SK-N-MC (cell line): ENCODE measurements around the gene RASGRP3.

ENCODE experiments used
- DNase-seq: peaks from one replicate; pipeline ENCODE4 v3.0.0-alpha.2; 2011; ENCODE audit warnings: low read depth, low spot score
- H3K27ac ChIP-seq: fragments of 200-600 bp; sonication (generic); 2 replicates; pipeline ENCODE4 v1.5.1; 2016; ENCODE audit warnings: mixed run types
- H3K36me3 ChIP-seq: fragments of 200-600 bp; sonication (generic); 2 replicates; pipeline ENCODE4 v1.6.1; 2017; ENCODE audit warnings: antibody characterized with exemption, low read length, mixed read lengths; ENCODE audit not compliant: insufficient read depth
- H3K4me3 ChIP-seq: fragments of 200-600 bp; sonication (generic); 2 replicates; pipeline ENCODE4 v1.5.1; 2016
- H3K9ac ChIP-seq: fragments of 200-600 bp; sonication (generic); 2 replicates; pipeline ENCODE4 v1.8.0; 2017; ENCODE audit warnings: mixed run types, mixed read lengths; ENCODE audit not compliant: insufficient read length
- H3K9me3 ChIP-seq: fragments of 200-600 bp; sonication (generic); 2 replicates; pipeline ENCODE4 v1.6.1; 2017; ENCODE audit warnings: low read depth, mild to moderate bottlenecking, antibody characterized with exemption, low read length, moderate library complexity, mixed read lengths
- EZH2 ChIP-seq: fragments of 200-600 bp; sonication (generic); IDR thresholded peaks from one replicate; pipeline ENCODE4 v1.6.1; 2017; ENCODE audit warnings: antibody characterized with exemption
- FOXP2 ChIP-seq: optimal IDR thresholded peaks from 2 replicates; pipeline ENCODE3; 2011; ENCODE audit warnings: mild to moderate bottlenecking, moderate library complexity; ENCODE audit not compliant: insufficient read depth; ENCODE audit errors: extremely low read length, control extremely low read depth
- POLR2AphosphoS5 ChIP-seq: IDR thresholded peaks from 2 replicates; pipeline ENCODE4 v1.6.1; 2012; ENCODE audit warnings: mild to moderate bottlenecking, low read depth, low read length, borderline replicate concordance

Gene RASGRP3

DNA sequence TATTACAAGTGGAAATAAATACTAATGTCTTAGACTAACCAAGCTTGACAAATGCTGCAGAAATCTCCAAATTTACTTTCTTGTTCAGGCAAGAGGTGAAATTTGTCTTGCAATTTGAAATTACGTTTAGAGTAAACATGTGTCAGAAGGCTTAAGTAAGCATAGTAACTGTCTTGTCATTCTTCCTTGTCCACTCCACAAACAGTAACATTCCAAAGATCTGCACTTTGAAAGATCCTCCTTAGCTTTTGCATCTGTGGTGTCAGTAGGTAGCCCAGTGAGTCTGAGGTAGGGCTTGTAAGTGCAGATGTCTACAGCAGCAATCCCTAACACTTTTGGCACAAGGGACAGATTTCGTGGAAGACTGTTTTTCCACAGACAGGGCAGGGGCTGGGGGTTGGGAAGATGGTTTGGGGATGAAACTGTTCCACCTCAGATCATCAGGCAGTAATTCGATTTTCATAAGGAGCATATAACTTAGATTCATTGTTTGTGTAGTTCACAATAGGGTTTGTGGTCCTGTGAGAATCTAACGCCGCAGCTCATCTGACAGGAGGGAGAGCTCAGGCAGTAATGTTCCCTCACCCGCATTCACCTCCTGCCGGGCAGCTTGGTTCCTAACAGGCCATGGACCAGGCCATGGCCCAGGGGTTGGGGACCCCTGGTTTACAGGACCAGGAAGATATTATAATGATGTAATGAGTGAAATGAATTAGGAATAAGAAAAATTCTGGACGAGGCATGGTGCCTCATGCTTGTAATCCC lies 18.6 kb downstream of the RASGRP3 start:
- DNase-seq = no peak
- Histone ChIP-seq H3K9ac (no peak overlapping the region), H3K36me3 (no peaks in the 10 kb centered on the region), H3K9me3 (no peaks in the 10 kb centered on the region), H3K27ac (no peak overlapping the region), H3K4me3 (no peak overlapping the region)
- no peak for TF ChIP-seq EZH2
- no peak for TF ChIP-seq POLR2AphosphoS5
- no peak for TF ChIP-seq FOXP2

DNA sequence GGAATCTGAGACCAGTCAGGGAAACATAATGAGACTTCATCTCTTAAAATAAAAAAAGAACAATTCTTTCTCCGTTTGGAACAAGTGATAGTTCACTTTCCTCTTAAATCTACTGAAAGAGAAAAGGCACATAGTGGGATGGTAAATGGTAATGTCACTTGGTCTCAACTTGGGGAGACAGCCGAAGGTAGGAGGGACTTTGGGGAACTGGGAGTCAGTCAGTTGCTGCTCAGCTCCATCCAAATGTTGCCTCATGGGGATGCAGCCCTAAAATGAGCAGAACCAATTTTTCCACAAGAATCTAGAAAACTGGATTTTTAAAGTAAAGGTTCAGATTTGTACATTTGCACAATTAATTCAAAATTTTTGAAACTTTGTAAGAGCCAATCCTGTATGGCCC lies 19.2 kb downstream of the RASGRP3 start:
- TF ChIP-seq POLR2AphosphoS5 (no peak), EZH2 (no peak), FOXP2 (no peak)
- H3K9me3 ChIP-seq = no peaks in the 10 kb centered on the region
- no peak overlapping the region for H3K9ac ChIP-seq
- H3K27ac ChIP-seq = no peak overlapping the region
- no peak overlapping the region for H3K4me3 ChIP-seq
- H3K36me3 ChIP-seq = no peaks in the 10 kb centered on the region
- no peak for DNase-seq

GRCh38 chr2:33496150-33496549 lies 19.7 kb downstream of the RASGRP3 start:
- Histone ChIP-seq H3K36me3 (no peaks in the 10 kb centered on the region), H3K9ac (no peak overlapping the region), H3K27ac (no peak overlapping the region), H3K4me3 (no peak overlapping the region), H3K9me3 (no peaks in the 10 kb centered on the region)
- TF ChIP-seq POLR2AphosphoS5 = no peak
- no peak for TF ChIP-seq EZH2
- no peak for TF ChIP-seq FOXP2
- no peak for DNase-seq

- Histone ChIP-seq H3K36me3 (no peaks in the 10 kb centered on the region), H3K27ac (no peak overlapping the region), H3K9ac (no peak overlapping the region), H3K4me3 (no peak overlapping the region), H3K9me3 (no peaks in the 10 kb centered on the region)
- DNase-seq = no peak
- TF ChIP-seq POLR2AphosphoS5 (no peak), EZH2 (no peak), FOXP2 (no peak)
Measured at GRCh38 chr2:33496726-33497125, 20.3 kb downstream of the RASGRP3 start.

- H3K27ac ChIP-seq = no peak overlapping the region
- H3K9ac ChIP-seq = no peak overlapping the region
- TF ChIP-seq EZH2 (no peak), POLR2AphosphoS5 (no peak), FOXP2 (no peak)
- no peaks in the 10 kb centered on the region for H3K36me3 ChIP-seq
- no peaks in the 10 kb centered on the region for H3K9me3 ChIP-seq
- no peak for DNase-seq
- H3K4me3 ChIP-seq = no peak overlapping the region
Measured at GRCh38 chr2:33497221-33497650, 20.8 kb downstream of the RASGRP3 start.

DNA sequence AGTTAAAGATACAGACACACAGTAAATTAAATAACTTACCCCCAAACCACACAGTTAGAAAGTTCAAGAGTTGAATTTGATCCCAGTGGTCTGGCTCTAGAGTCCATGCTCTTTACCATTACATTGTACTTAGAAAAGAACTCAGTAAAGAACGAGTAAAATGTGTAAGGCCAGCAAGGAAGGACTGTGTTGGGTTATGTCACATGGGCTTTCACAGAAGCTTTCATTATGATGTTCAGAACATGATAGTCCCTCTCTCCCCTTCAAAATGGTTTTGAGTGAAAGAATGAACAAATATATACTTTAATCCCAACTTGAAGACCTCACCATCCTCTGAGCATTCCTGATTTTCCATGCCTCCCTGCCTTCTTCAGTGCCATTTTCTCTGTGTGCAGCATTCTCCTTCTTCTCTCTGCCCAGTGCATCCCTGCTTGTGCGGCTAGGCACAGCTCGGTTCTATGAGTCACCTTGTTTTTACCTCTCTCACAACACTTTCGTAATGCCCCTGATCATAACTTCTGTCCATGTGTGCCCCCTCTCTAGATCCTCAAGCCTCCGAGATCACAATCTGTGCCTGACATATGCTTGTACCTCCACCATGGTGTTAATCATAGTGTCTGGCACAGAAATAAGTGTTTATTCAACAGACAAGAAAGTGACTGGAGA lies 22.0 kb downstream of the RASGRP3 start:
- Histone ChIP-seq H3K9ac (no peak overlapping the region), H3K4me3 (no peak overlapping the region), H3K27ac (no peak overlapping the region), H3K36me3 (no peaks in the 10 kb centered on the region), H3K9me3 (no peaks in the 10 kb centered on the region)
- no peak for DNase-seq
- TF ChIP-seq EZH2 (no peak), FOXP2 (no peak), POLR2AphosphoS5 (no peak)

- Histone ChIP-seq H3K27ac (no peak overlapping the region), H3K9me3 (no peaks in the 10 kb centered on the region), H3K4me3 (no peak overlapping the region), H3K36me3 (no peaks in the 10 kb centered on the region), H3K9ac (no peak overlapping the region)
- no peak for DNase-seq
- TF ChIP-seq POLR2AphosphoS5 = no peak
- TF ChIP-seq EZH2 = no peak
- TF ChIP-seq FOXP2 = no peak
Measured at GRCh38 chr2:33500177-33500576, 23.7 kb downstream of the RASGRP3 start.

- Histone ChIP-seq H3K4me3 (no peak overlapping the region), H3K9me3 (no peaks in the 10 kb centered on the region), H3K27ac (no peak overlapping the region), H3K9ac (no peak overlapping the region), H3K36me3 (no peaks in the 10 kb centered on the region)
- no peak for TF ChIP-seq FOXP2
- no peak for TF ChIP-seq POLR2AphosphoS5
- TF ChIP-seq EZH2 = no peak
- no peak for DNase-seq
Measured at GRCh38 chr2:33502025-33502424, 25.6 kb downstream of the RASGRP3 start.

- no peaks in the 10 kb centered on the region for H3K36me3 ChIP-seq
- TF ChIP-seq POLR2AphosphoS5 (no peak), FOXP2 (no peak), EZH2 (no peak)
- no peak overlapping the region for H3K9ac ChIP-seq
- H3K9me3 ChIP-seq = no peaks in the 10 kb centered on the region
- H3K27ac ChIP-seq = no peak overlapping the region
- DNase-seq = no peak
- no peak overlapping the region for H3K4me3 ChIP-seq
Measured at GRCh38 chr2:33503002-33503401, 26.6 kb downstream of the RASGRP3 start.
